ENCODE results near the gene LPP.

- TF ChIP-seq MYBL2 (IDR thresholded peaks at IDR 0.05; ENCODE audit: low read depth) = no peak
- TF ChIP-seq MYBL2 (CRISPR knock-in tag; IDR thresholded peaks at IDR 0.05; ENCODE audit: borderline replicate concordance) = no peak
- no peak for TF ChIP-seq LARP7 (IDR thresholded peaks at IDR 0.05)
- TF ChIP-seq ZNF408 (CRISPR knock-in tag; IDR thresholded peaks at IDR 0.05; ENCODE audit: low read depth) = no peak
- TF ChIP-seq PCBP2 (IDR thresholded peaks at IDR 0.05; ENCODE audit: low read depth, low read length, poor library complexity, severe bottlenecking) = no peak
- TF ChIP-seq, protein P1, sequence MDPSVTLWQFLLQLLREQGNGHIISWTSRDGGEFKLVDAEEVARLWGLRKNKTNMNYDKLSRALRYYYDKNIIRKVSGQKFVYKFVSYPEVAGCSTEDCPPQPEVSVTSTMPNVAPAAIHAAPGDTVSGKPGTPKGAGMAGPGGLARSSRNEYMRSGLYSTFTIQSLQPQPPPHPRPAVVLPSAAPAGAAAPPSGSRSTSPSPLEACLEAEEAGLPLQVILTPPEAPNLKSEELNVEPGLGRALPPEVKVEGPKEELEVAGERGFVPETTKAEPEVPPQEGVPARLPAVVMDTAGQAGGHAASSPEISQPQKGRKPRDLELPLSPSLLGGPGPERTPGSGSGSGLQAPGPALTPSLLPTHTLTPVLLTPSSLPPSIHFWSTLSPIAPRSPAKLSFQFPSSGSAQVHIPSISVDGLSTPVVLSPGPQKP (CRISPR knock-in tag; IDR thresholded peaks at IDR 0.05) = no peak
- no peak for TF ChIP-seq GTF2A2 (tag; IDR thresholded peaks at IDR 0.05)
- TF ChIP-seq, protein P2, sequence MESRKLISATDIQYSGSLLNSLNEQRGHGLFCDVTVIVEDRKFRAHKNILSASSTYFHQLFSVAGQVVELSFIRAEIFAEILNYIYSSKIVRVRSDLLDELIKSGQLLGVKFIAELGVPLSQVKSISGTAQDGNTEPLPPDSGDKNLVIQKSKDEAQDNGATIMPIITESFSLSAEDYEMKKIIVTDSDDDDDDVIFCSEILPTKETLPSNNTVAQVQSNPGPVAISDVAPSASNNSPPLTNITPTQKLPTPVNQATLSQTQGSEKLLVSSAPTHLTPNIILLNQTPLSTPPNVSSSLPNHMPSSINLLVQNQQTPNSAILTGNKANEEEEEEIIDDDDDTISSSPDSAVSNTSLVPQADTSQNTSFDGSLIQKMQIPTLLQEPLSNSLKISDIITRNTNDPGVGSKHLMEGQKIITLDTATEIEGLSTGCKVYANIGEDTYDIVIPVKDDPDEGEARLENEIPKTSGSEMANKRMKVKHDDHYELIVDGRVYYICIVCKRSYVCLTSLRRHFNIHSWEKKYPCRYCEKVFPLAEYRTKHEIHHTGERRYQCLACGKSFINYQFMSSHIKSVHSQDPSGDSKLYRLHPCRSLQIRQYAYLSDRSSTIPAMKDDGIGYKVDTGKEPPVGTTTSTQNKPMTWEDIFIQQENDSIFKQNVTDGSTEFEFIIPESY (CRISPR knock-in tag; IDR thresholded peaks at IDR 0.05) = no peak
- no peak for TF ChIP-seq ZNF395 (CRISPR knock-in tag; IDR thresholded peaks at IDR 0.05)
- no peak for TF ChIP-seq ZNF217 (CRISPR knock-in tag; IDR thresholded peaks at IDR 0.05)
- no peak for TF ChIP-seq MNT (conservative IDR thresholded peaks at IDR 0.05)
- no peak for TF ChIP-seq ZNF444 (CRISPR knock-in tag; IDR thresholded peaks at IDR 0.05)
- TF ChIP-seq POLR2A (conservative IDR thresholded peaks at IDR 0.05) = no peak
- TF ChIP-seq MTA3 (IDR thresholded peaks at IDR 0.05; ENCODE audit: borderline replicate concordance) = no peak
Observed at GRCh38 chr3:188683032-188683521, 529.1 kb downstream of the LPP start.

Measured in K562 (cell line).